ENCODE measurements around the gene PTPRM.

Gene PTPRM

GRCh38 chr18:7568426-7568825 lies 1.3 kb downstream of the PTPRM start:
- H3K9ac ChIP-seq (ENCODE audit: low read depth, low read length): no peak overlapping the region
- no peak overlapping the region for H2AFZ ChIP-seq (ENCODE audit: low read depth, low read length)
- no peaks in the 10 kb centered on the region for H3K9me3 ChIP-seq (ENCODE audit: insufficient read depth, low read length, severe bottlenecking)
- ATAC-seq (ENCODE audit: insufficient read depth, low read depth) (no peak), DNase-seq (no peak)
- H3K79me2 ChIP-seq (ENCODE audit: insufficient read depth, low read length): no peaks in the 10 kb centered on the region
- H3K27ac ChIP-seq (ENCODE audit: low read length): no peak overlapping the region
- H3K27me3 ChIP-seq (ENCODE audit: insufficient read depth, low read length, poor library complexity): no peaks in the 10 kb centered on the region
- H4K20me1 ChIP-seq (ENCODE audit: insufficient read depth, low read length): no peaks in the 10 kb centered on the region
- no peak for TF ChIP-seq CTCF (IDR thresholded peaks at IDR 0.05; ENCODE audit: borderline replicate concordance, extremely low read depth, low read length, poor library complexity, severe bottlenecking)
- no peak for TF ChIP-seq EZH2 (IDR thresholded peaks at IDR 0.05; ENCODE audit: borderline replicate concordance, low read depth, low read length, severe bottlenecking)
- H3K4me3 ChIP-seq (ENCODE audit: low read depth in 1 of 2, low read length in 2 of 2): no peak overlapping the region
- H3K4me1 ChIP-seq (ENCODE audit: insufficient read depth, low read length): no peaks in the 10 kb centered on the region
- H3K36me3 ChIP-seq (ENCODE audit: insufficient read depth, low read length): no peaks in the 10 kb centered on the region
- no peak overlapping the region for H3K4me2 ChIP-seq (ENCODE audit: insufficient read depth, low read length)

GRCh38 chr18:7571626-7572025 lies 4.5 kb downstream of the PTPRM start:
- Histone ChIP-seq H3K4me1 (ENCODE audit: insufficient read depth, low read length) (no peaks in the 10 kb centered on the region), H3K27ac (ENCODE audit: low read length) (no peak overlapping the region), H3K27me3 (ENCODE audit: insufficient read depth, low read length, poor library complexity) (no peaks in the 10 kb centered on the region), H2AFZ (ENCODE audit: low read depth, low read length) (no peak overlapping the region), H3K36me3 (ENCODE audit: insufficient read depth, low read length) (no peaks in the 10 kb centered on the region), H3K9me3 (ENCODE audit: insufficient read depth, low read length, severe bottlenecking) (no peaks in the 10 kb centered on the region), H3K4me3 (ENCODE audit: low read depth in 1 of 2, low read length in 2 of 2) (no peak overlapping the region), H3K79me2 (ENCODE audit: insufficient read depth, low read length) (no peaks in the 10 kb centered on the region), H4K20me1 (ENCODE audit: insufficient read depth, low read length) (no peaks in the 10 kb centered on the region), H3K4me2 (ENCODE audit: insufficient read depth, low read length) (no peak overlapping the region), H3K9ac (ENCODE audit: low read depth, low read length) (no peak overlapping the region)
- no peak for DNase-seq
- TF ChIP-seq CTCF (IDR thresholded peaks at IDR 0.05; ENCODE audit: borderline replicate concordance, extremely low read depth, low read length, poor library complexity, severe bottlenecking) (no peak), EZH2 (IDR thresholded peaks at IDR 0.05; ENCODE audit: borderline replicate concordance, low read depth, low read length, severe bottlenecking) (no peak)
- ATAC-seq (ENCODE audit: insufficient read depth, low read depth): no peak

- H3K79me2 ChIP-seq (ENCODE audit: insufficient read depth, low read length): no peaks in the 10 kb centered on the region
- no peak overlapping the region for H3K4me3 ChIP-seq (ENCODE audit: low read depth in 1 of 2, low read length in 2 of 2)
- ATAC-seq (ENCODE audit: insufficient read depth, low read depth): no peak
- no peak overlapping the region for H3K9ac ChIP-seq (ENCODE audit: low read depth, low read length)
- no peaks in the 10 kb centered on the region for H3K27me3 ChIP-seq (ENCODE audit: insufficient read depth, low read length, poor library complexity)
- no peak overlapping the region for H2AFZ ChIP-seq (ENCODE audit: low read depth, low read length)
- no peak for TF ChIP-seq CTCF (IDR thresholded peaks at IDR 0.05; ENCODE audit: borderline replicate concordance, extremely low read depth, low read length, poor library complexity, severe bottlenecking)
- H3K36me3 ChIP-seq (ENCODE audit: insufficient read depth, low read length): no peaks in the 10 kb centered on the region
- no peak for DNase-seq
- no peaks in the 10 kb centered on the region for H4K20me1 ChIP-seq (ENCODE audit: insufficient read depth, low read length)
- H3K4me1 ChIP-seq (ENCODE audit: insufficient read depth, low read length): no peaks in the 10 kb centered on the region
- no peaks in the 10 kb centered on the region for H3K9me3 ChIP-seq (ENCODE audit: insufficient read depth, low read length, severe bottlenecking)
- H3K4me2 ChIP-seq (ENCODE audit: insufficient read depth, low read length): no peak overlapping the region
- H3K27ac ChIP-seq (ENCODE audit: low read length): no peak overlapping the region
Observed at GRCh38 chr18:7572822-7573221, 5.7 kb downstream of the PTPRM start.

- H3K9ac ChIP-seq (ENCODE audit: low read depth, low read length): no peak overlapping the region
- H3K27ac ChIP-seq (ENCODE audit: low read length): no peak overlapping the region
- ATAC-seq (ENCODE audit: insufficient read depth, low read depth): no peak
- H3K4me2 ChIP-seq (ENCODE audit: insufficient read depth, low read length): no peak overlapping the region
- no peaks in the 10 kb centered on the region for H4K20me1 ChIP-seq (ENCODE audit: insufficient read depth, low read length)
- H2AFZ ChIP-seq (ENCODE audit: low read depth, low read length): no peak overlapping the region
- no peaks in the 10 kb centered on the region for H3K4me1 ChIP-seq (ENCODE audit: insufficient read depth, low read length)
- no peaks in the 10 kb centered on the region for H3K27me3 ChIP-seq (ENCODE audit: insufficient read depth, low read length, poor library complexity)
- no peak overlapping the region for H3K4me3 ChIP-seq (ENCODE audit: low read depth in 1 of 2, low read length in 2 of 2)
- H3K36me3 ChIP-seq (ENCODE audit: insufficient read depth, low read length): no peaks in the 10 kb centered on the region
- no peaks in the 10 kb centered on the region for H3K9me3 ChIP-seq (ENCODE audit: insufficient read depth, low read length, severe bottlenecking)
- H3K79me2 ChIP-seq (ENCODE audit: insufficient read depth, low read length): no peaks in the 10 kb centered on the region
- no peak for DNase-seq
- TF ChIP-seq EZH2 (IDR thresholded peaks at IDR 0.05; ENCODE audit: borderline replicate concordance, low read depth, low read length, severe bottlenecking) (no peak), CTCF (IDR thresholded peaks at IDR 0.05; ENCODE audit: borderline replicate concordance, extremely low read depth, low read length, poor library complexity, severe bottlenecking) (no peak)
Observed at GRCh38 chr18:7575465-7576028, 8.4 kb downstream of the PTPRM start.

Data from DND-41 (cell line).